B cell (primary cell): ENCODE data around the gene PTCD3. TPM values are rescaled to one million over a fixed set of nuclear protein-coding genes. Genes with fewer than 3 reads are reported as not detected.

ENCODE experiments used
- ATAC-seq: fragments of 200-7000 bp; cut with Tn5 transposase; one replicate; pipeline ENCODE4 v1.10.0; 2021; ENCODE audit warnings: low read depth, mild to moderate bottlenecking, moderate number of reproducible peaks, moderate library complexity
- CTCF ChIA-PET: fragments of 350-600 bp; sonication (Branson Sonifier 250); formaldehyde crosslinking; loops from one replicate; lab custom pipeline; 2021; ENCODE audit warnings: antibody characterized with exemption, inconsistent platforms; lab: Charles Lee
- POLR2A ChIA-PET: fragments of 350-600 bp; sonication (Branson Sonifier 250); formaldehyde crosslinking; loops from one replicate; lab custom pipeline; 2021; ENCODE audit warnings: antibody characterized with exemption; lab: Charles Lee
- DNase-seq: peaks from one replicate; pipeline ENCODE4 v3.0.0; 2013
- H2AFZ ChIP-seq: 2 replicates; pipeline ENCODE4 v1.6.1; 2012; ENCODE audit warnings: mild to moderate bottlenecking, low read depth, low read length; ENCODE audit not compliant: insufficient read depth, poor library complexity, severe bottlenecking
- H3K27ac ChIP-seq, 2 donors: 1 replicate in 1 of 2; 2 replicates in 1 of 2; pipeline ENCODE4 v1.5.1; 2012 to 2013; ENCODE audit warnings: low read length in 2 of 2, mild to moderate bottlenecking in 2 of 2, moderate library complexity in 1 of 2
- H3K27me3 ChIP-seq, 4 experiments: fragments of 200-600 bp in 1 of 4; sonication (generic) in 1 of 4; replicated peaks in 1 of 4; 1 replicate in 2 of 4; 2 replicates in 2 of 4; pipeline versions ENCODE4 v1.6.1 to v1.7.0; 2013 to 2016; ENCODE audit warnings: low read length in 3 of 4, mild to moderate bottlenecking in 2 of 4, mixed read lengths in 1 of 4, moderate library complexity in 1 of 4; ENCODE audit not compliant: insufficient read depth in 4 of 4, control insufficient read depth in 3 of 4; ENCODE audit errors: control extremely low read depth in 1 of 4
- H3K36me3 ChIP-seq, 2 experiments: replicated peaks in 1 of 2; 1 replicate in 1 of 2; 2 replicates in 1 of 2; pipeline versions ENCODE4 v1.6.1 to v1.7.1; 2013; ENCODE audit warnings: low read length in 1 of 2; ENCODE audit not compliant: insufficient read depth in 2 of 2, control insufficient read depth in 1 of 2; ENCODE audit errors: control extremely low read depth in 1 of 2, extremely low read depth in 1 of 2
- H3K4me1 ChIP-seq, 2 donors: fragments of 200-600 bp in 1 of 2; sonication (generic) in 1 of 2; 1 replicate in 1 of 2; 2 replicates in 1 of 2; pipeline versions ENCODE4 v1.5.1 to v1.6.1; 2013 to 2017; ENCODE audit warnings: low read length in 2 of 2; ENCODE audit not compliant: control insufficient read depth in 2 of 2, insufficient read depth in 2 of 2
- H3K4me2 ChIP-seq: replicated peaks from 2 replicates; pipeline ENCODE3; 2012; ENCODE audit warnings: mild to moderate bottlenecking, low read depth, low read length; ENCODE audit not compliant: poor library complexity, severe bottlenecking
- H3K4me3 ChIP-seq, 5 experiments: fragments of 200-600 bp in 1 of 5; sonication (generic) in 1 of 5; 1 replicate in 3 of 5; 2 replicates in 2 of 5; pipeline versions ENCODE4 v1.5.1 to v1.7.0; 2011 to 2016; ENCODE audit warnings: low read length in 4 of 5, mild to moderate bottlenecking in 4 of 5, low read depth in 2 of 5, control low read depth in 1 of 5, moderate library complexity in 1 of 5; ENCODE audit not compliant: insufficient read depth in 1 of 5; ENCODE audit errors: control extremely low read depth in 1 of 5, extremely low read depth in 1 of 5
- H3K79me2 ChIP-seq: fragments of 200-600 bp; sonication (generic); one replicate; pipeline ENCODE4 v1.6.0; 2016; ENCODE audit warnings: low read length; ENCODE audit not compliant: control insufficient read depth, insufficient read depth
- H3K9ac ChIP-seq: fragments of 200-600 bp; sonication (generic); 2 replicates; pipeline ENCODE4 v1.6.1; 2017; ENCODE audit warnings: mild to moderate bottlenecking, low read length, moderate library complexity
- H3K9me3 ChIP-seq, 3 donors: one replicate each; pipeline versions ENCODE4 v1.6.1 to v1.7.1; 2013; ENCODE audit warnings: low read length in 2 of 3; ENCODE audit not compliant: control insufficient read depth in 2 of 3, insufficient read depth in 1 of 3; ENCODE audit errors: control extremely low read depth in 1 of 3
- H4K20me1 ChIP-seq: 2 replicates; pipeline ENCODE4 v1.6.0; 2012; ENCODE audit warnings: mild to moderate bottlenecking, low read length; ENCODE audit not compliant: insufficient read depth, control insufficient read depth, poor library complexity, severe bottlenecking
- H3K27ac Mint-ChIP-seq: one replicate; pipeline ENCODE4 v1.8.0; 2021; ENCODE audit warnings: mixed read lengths
- H3K27me3 Mint-ChIP-seq: one replicate; pipeline ENCODE4 v1.8.0; 2021; ENCODE audit warnings: mixed read lengths
- H3K4me1 Mint-ChIP-seq: one replicate; pipeline ENCODE4 v1.8.0; 2021; ENCODE audit warnings: mixed read lengths
- H3K4me3 Mint-ChIP-seq: one replicate; pipeline ENCODE4 v1.8.0; 2021; ENCODE audit warnings: mixed read lengths
- H3K9me3 Mint-ChIP-seq: one replicate; pipeline ENCODE4 v1.8.0; 2022; ENCODE audit warnings: mixed read lengths; ENCODE audit not compliant: insufficient read depth
- CTCF ChIP-seq: fragments of 200-600 bp; IDR thresholded peaks from one replicate; pipeline ENCODE4 v1.8.0; 2022; ENCODE audit warnings: antibody characterized with exemption, mild to moderate bottlenecking
- EZH2 ChIP-seq: IDR thresholded peaks from 2 replicates; pipeline ENCODE4 v1.6.1; 2012; ENCODE audit warnings: borderline replicate concordance, low read depth, mild to moderate bottlenecking, moderate library complexity, low read length; ENCODE audit not compliant: insufficient read depth, poor library complexity, severe bottlenecking
- WGBS: methylation state at CpG from one replicate; pipeline ENCODE4 v1.1.5; 2013; ENCODE audit warnings: missing lambda C conversion rate; ENCODE audit not compliant: insufficient coverage; 5-methylcytosine and 5-hydroxymethylcytosine counted together
- intact Hi-C: fragments of 100-400 bp; cut with micrococcal nuclease; formaldehyde crosslinking; loops from one replicate; pipeline ENCODE4 v1.10.0; 2022
- polyA plus RNA-seq: library from polyadenylated mRNA; depleted of rRNA; stranded (reverse); fragments of >200 nt; gene quantifications from 2 replicates; pipeline ENCODE4 v1.2.3, GENCODE V29; 2012
- total RNA-seq, 2 donors: library from RNA; stranded (reverse); fragments of 120-200 nt in 1 of 2; gene quantifications; 1 replicate in 1 of 2; 2 replicates in 1 of 2; pipeline versions ENCODE4 v1.2.3 to v1.2.4, GENCODE V29; 2013 to 2022

Gene PTCD3
- total and polyA plus RNA-seq, 2 donors (not counting 1 experiment from before 2014, with no cell fraction given), result 61.4 to 174 TPM

GRCh38 chr2:86097114-86097896 is 8.7 kb upstream of the PTCD3 start:
- TF ChIP-seq CTCF, result no peak
- TF ChIP-seq EZH2, result no peak
- H3K36me3 ChIP-seq, result peaks cover 10 to 55% of the 10 kb centered on the region in 2 experiments
- no peak overlapping the region for H3K4me3 Mint-ChIP-seq
- ATAC-seq (no peak), DNase-seq (no peak)
- H2AFZ ChIP-seq, result no peak overlapping the region
- H3K27ac ChIP-seq, result no peak overlapping the region
- H3K27me3 ChIP-seq, result no peaks in the 10 kb centered on the region
- no peak overlapping the region for H3K4me3 ChIP-seq
- H3K9me3 Mint-ChIP-seq, result no peaks in the 10 kb centered on the region
- WGBS, result no CpG with 5 or more reads among the region's 3 CpGs
- H3K9me3 ChIP-seq, result no peaks in the 10 kb centered on the region
- H4K20me1 ChIP-seq, result no peaks in the 10 kb centered on the region
- intact Hi-C loops, result no loop called here
- H3K9ac ChIP-seq, result no peak overlapping the region
- H3K27ac Mint-ChIP-seq, result no peak overlapping the region
- no peaks in the 10 kb centered on the region for H3K4me1 ChIP-seq
- H3K79me2 ChIP-seq, result peaks cover 41% of the 10 kb centered on the region
- H3K4me2 ChIP-seq, result no peak overlapping the region
- CTCF ChIA-PET, result no interaction called here
- POLR2A ChIA-PET, result no interaction called here
- H3K27me3 Mint-ChIP-seq, result no peaks in the 10 kb centered on the region
- H3K4me1 Mint-ChIP-seq, result peaks cover 2% of the 10 kb centered on the region

GRCh38 chr2:86097913-86098312 is 8.1 kb upstream of the PTCD3 start:
- no peak overlapping the region for H3K27ac Mint-ChIP-seq
- peaks cover 3% of the 10 kb centered on the region for H3K4me1 Mint-ChIP-seq
- ChIA-PET POLR2A (no interaction called here), CTCF (interaction anchor here (1.2 kb wide), 2 partner anchors 270 to 369 kb away, joined by 3 read pairs; no protein-coding TSS in a partner anchor)
- no peak overlapping the region for H3K4me3 Mint-ChIP-seq
- no peaks in the 10 kb centered on the region for H4K20me1 ChIP-seq
- no peak overlapping the region for H3K9ac ChIP-seq
- H3K79me2 ChIP-seq, result peaks cover 46% of the 10 kb centered on the region
- intact Hi-C loops, result no loop called here
- H3K27me3 Mint-ChIP-seq, result no peaks in the 10 kb centered on the region
- H3K9me3 Mint-ChIP-seq, result no peaks in the 10 kb centered on the region
- H3K4me3 ChIP-seq, result no peak overlapping the region
- TF ChIP-seq EZH2, result no peak
- H3K9me3 ChIP-seq, result no peaks in the 10 kb centered on the region
- no CpG with 5 or more reads among the region's 1 CpG for WGBS
- peaks cover 10 to 55% of the 10 kb centered on the region in 2 experiments for H3K36me3 ChIP-seq
- no peak overlapping the region for H3K27ac ChIP-seq
- H3K27me3 ChIP-seq, result no peaks in the 10 kb centered on the region
- ATAC-seq (no peak), DNase-seq (no peak)
- H3K4me2 ChIP-seq, result no peak overlapping the region
- no peak overlapping the region for H2AFZ ChIP-seq
- H3K4me1 ChIP-seq, result no peaks in the 10 kb centered on the region
